Testis (tissue), 3 donors: ENCODE measurements around the gene YIF1A. TPM values are rescaled to one million over a fixed set of nuclear protein-coding genes. Genes with fewer than 3 reads are reported as not detected.

Experiments used
- DNase-seq: peaks from one replicate; pipeline ENCODE4 v3.0.0-alpha.2; 2019
- H3K27ac ChIP-seq, 2 donors: fragments of 200-600 bp; sonication (generic); one replicate each; pipeline ENCODE4 v1.5.1; 2019
- H3K27me3 ChIP-seq: fragments of 200-600 bp; sonication (generic); one replicate; pipeline ENCODE4 v1.5.1; 2019
- H3K36me3 ChIP-seq: fragments of 200-600 bp; sonication (generic); one replicate; pipeline ENCODE4 v1.5.1; 2017; ENCODE audit warnings: low read depth; ENCODE audit errors: missing control alignments
- H3K4me1 ChIP-seq: fragments of 200-600 bp; sonication (generic); one replicate; pipeline ENCODE4 v1.5.1; 2019
- H3K4me3 ChIP-seq, 2 donors: fragments of 200-600 bp; sonication (generic); one replicate each; pipeline ENCODE4 v1.5.1; 2017 to 2019
- H3K9me3 ChIP-seq: fragments of 200-600 bp; sonication (generic); one replicate; pipeline ENCODE4 v1.5.1; 2017
- POLR2A ChIP-seq: fragments of 450-650 bp; IDR thresholded peaks from one replicate; pipeline ENCODE4 v1.6.1; 2017; ENCODE audit warnings: antibody characterized with exemption, mild to moderate bottlenecking, moderate library complexity
- WGBS, 2 donors: methylation state at CpG; one replicate each; pipeline ENCODE4 v1.1.5; 2018; 5-methylcytosine and 5-hydroxymethylcytosine counted together
- intact Hi-C: fragments of 100-400 bp; cut with DNase I; formaldehyde crosslinking; loops from one replicate; pipeline ENCODE4 v1.15.1; 2023; ENCODE audit warnings: low total_unique reads
- polyA plus RNA-seq: library from polyadenylated mRNA; stranded (reverse); fragments of 350-450 nt; fragmentation: Illumina TruSeq; extraction: RNeasy Lipid Tissue Mini Kit (QIAGEN cat#74804); gene quantifications from one replicate; pipeline ENCODE4 v1.2.3, GENCODE V29; 2014; ENCODE audit warnings: low read depth, low replicate concordance; ENCODE audit not compliant: insufficient read depth
- total RNA-seq, 2 donors: library from RNA; depleted of rRNA; stranded (reverse); fragments of >200 nt; gene quantifications; one replicate each; pipeline ENCODE4 v1.2.3, GENCODE V29; 2016
- TF ChIP-seq, protein P1 (sequence below), 3 experiments: fragments of 450-650 bp in 2 of 3; fragments of 200-600 bp in 1 of 3; sonication (generic) in 1 of 3; IDR thresholded peaks; one replicate each; pipeline ENCODE4 v1.5.1; 2016 to 2019; ENCODE audit warnings: antibody characterized with exemption in 3 of 3, mild to moderate bottlenecking in 2 of 3, moderate library complexity in 1 of 3

YIF1A gene
- total and polyA plus RNA-seq, 3 donors from 2014 or later: 60.5 to 94.1 (median 82.6) TPM

DNA sequence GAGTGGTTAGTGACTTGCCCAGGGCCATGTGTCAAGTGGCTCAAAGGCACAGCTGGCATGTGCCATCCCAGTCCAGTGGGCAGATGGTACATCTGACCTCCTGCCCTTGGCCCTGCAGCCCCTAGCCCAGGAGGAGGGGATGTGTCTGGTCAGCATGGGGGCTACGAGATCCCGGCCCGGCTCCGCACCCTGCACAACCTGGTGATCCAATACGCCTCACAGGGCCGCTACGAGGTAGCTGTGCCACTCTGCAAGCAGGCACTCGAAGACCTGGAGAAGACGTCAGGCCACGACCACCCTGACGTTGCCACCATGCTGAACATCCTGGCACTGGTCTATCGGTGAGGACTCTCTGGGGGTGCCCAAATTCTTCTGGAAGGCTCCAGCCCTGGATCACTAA lies 26.2 kb downstream of the YIF1A start:
- no peaks in the 10 kb centered on the region for H3K36me3 ChIP-seq
- intact Hi-C loops: no loop called here
- 92 to 98% methylated on average over 7 to 12 of the region's 12 CpGs for WGBS, 2 donors
- no peak for DNase-seq
- H3K4me1 ChIP-seq: peaks cover 11% of the 10 kb centered on the region
- no peaks in the 10 kb centered on the region for H3K9me3 ChIP-seq
- H3K27me3 ChIP-seq: no peaks in the 10 kb centered on the region
- no peak overlapping the region for H3K4me3 ChIP-seq
- TF ChIP-seq, protein P1, sequence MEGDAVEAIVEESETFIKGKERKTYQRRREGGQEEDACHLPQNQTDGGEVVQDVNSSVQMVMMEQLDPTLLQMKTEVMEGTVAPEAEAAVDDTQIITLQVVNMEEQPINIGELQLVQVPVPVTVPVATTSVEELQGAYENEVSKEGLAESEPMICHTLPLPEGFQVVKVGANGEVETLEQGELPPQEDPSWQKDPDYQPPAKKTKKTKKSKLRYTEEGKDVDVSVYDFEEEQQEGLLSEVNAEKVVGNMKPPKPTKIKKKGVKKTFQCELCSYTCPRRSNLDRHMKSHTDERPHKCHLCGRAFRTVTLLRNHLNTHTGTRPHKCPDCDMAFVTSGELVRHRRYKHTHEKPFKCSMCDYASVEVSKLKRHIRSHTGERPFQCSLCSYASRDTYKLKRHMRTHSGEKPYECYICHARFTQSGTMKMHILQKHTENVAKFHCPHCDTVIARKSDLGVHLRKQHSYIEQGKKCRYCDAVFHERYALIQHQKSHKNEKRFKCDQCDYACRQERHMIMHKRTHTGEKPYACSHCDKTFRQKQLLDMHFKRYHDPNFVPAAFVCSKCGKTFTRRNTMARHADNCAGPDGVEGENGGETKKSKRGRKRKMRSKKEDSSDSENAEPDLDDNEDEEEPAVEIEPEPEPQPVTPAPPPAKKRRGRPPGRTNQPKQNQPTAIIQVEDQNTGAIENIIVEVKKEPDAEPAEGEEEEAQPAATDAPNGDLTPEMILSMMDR (IDR thresholded peaks at IDR 0.05): no peak
- TF ChIP-seq POLR2A: no peak
- H3K27ac ChIP-seq: no peak overlapping the region

DNA sequence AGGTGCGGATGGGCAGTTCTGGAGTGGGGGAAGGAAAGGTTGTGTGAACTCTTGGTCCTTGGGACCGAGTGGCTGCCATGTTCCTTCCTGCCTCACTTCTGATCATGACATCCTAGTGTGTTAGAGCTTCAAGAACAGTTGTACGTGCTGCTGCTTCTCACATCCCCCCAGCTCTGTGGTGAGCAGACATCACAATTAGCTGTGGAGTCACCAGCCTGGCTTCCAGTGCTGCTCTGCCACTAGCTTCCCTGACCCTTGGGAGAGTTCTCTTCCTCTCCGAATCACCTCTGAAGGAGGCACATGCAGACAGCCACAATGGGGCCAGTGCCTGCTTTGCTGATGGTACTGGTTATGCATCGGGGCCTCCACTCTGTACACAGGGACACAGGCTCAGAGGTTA lies 26.8 kb downstream of the YIF1A start:
- H3K9me3 ChIP-seq: no peaks in the 10 kb centered on the region
- peaks cover 11% of the 10 kb centered on the region for H3K4me1 ChIP-seq
- 96% methylated on average over 5 of the region's 5 CpGs for WGBS, 2 donors
- intact Hi-C loops: no loop called here
- H3K4me3 ChIP-seq: no peak overlapping the region
- no peaks in the 10 kb centered on the region for H3K27me3 ChIP-seq
- no peaks in the 10 kb centered on the region for H3K36me3 ChIP-seq
- no peak for DNase-seq
- TF ChIP-seq POLR2A: no peak
- TF ChIP-seq, protein P1 (IDR thresholded peaks at IDR 0.05): no peak
- H3K27ac ChIP-seq: no peak overlapping the region

DNA sequence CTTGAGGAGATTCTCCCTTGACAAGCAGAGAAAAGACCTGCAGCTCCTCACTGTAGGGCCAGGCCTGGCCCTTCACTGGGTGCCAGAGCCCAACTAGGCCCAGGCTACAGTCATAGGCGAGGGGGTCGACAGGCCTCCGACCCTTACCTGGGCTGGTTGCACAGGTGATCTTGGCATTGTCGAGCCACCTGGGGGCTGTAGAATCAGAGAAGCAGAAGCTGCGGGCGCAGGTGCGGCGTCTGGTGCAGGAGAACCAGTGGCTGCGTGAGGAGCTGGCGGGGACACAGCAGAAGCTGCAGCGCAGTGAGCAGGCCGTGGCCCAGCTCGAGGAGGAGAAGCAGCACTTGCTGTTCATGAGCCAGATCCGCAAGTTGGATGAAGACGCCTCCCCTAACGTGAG lies 27.4 kb downstream of the YIF1A start:
- Histone ChIP-seq H3K9me3 (no peaks in the 10 kb centered on the region), H3K36me3 (no peaks in the 10 kb centered on the region), H3K4me3 (no peak overlapping the region), H3K27ac (no peak overlapping the region), H3K4me1 (peaks cover 6% of the 10 kb centered on the region), H3K27me3 (no peaks in the 10 kb centered on the region)
- no peak for DNase-seq
- intact Hi-C loops: no loop called here
- 90 to 98% methylated on average over 7 to 16 of the region's 16 CpGs for WGBS, 2 donors
- TF ChIP-seq POLR2A: no peak
- TF ChIP-seq, protein P1 (IDR thresholded peaks at IDR 0.05): no peak

DNA sequence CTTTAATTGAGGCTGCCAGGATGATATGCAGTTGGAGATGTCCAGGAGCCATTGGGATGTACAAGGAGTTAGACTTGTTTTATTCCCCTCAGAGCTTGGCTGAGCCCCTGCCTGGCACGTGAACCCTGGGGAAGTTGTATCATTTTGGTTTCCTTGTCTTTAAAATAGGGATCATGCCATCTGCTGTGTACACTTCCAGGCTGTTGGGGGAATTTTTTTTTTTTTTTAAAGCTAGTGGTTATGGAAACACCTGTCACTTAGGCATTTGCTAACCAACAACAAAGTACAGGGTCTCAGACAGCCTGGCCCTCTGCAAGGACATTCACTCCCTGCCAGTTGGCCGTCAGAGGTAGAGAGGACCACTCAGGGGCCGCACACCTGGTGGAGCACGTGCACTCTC lies 29.0 kb downstream of the YIF1A start:
- 63 to 93% methylated on average over 1 to 4 of the region's 4 CpGs for WGBS, 2 donors
- no peak overlapping the region for H3K27ac ChIP-seq
- no peak for DNase-seq
- H3K4me1 ChIP-seq: peaks cover 6% of the 10 kb centered on the region
- H3K36me3 ChIP-seq: no peaks in the 10 kb centered on the region
- no peaks in the 10 kb centered on the region for H3K27me3 ChIP-seq
- no peak for TF ChIP-seq POLR2A
- TF ChIP-seq, protein P1 (IDR thresholded peaks at IDR 0.05): no peak
- H3K9me3 ChIP-seq: no peaks in the 10 kb centered on the region
- H3K4me3 ChIP-seq: no peak overlapping the region
- intact Hi-C loops: no loop called here

DNA sequence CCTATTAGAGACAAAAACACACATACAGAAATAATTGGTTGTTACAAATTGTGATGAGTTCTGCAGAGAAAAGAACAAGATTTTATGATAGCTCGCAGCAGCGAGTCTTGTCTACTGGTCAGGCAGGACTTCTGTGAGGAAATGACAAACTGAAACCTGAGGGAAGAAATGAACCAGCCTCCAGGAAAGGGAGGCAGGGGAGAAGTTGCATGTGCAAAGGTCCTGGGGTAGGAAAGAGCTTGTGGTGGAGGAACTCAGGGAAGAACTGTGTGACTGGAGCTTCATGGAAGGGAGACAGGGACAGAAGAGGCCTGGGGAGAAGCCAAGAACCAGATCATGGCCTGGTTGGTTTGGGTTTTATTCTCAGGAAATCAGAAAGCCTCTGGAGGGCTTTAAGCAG lies 29.7 kb downstream of the YIF1A start:
- H3K4me1 ChIP-seq: peaks cover 6% of the 10 kb centered on the region
- DNase-seq: no peak
- no peaks in the 10 kb centered on the region for H3K9me3 ChIP-seq
- TF ChIP-seq POLR2A: no peak
- TF ChIP-seq, protein P1 (IDR thresholded peaks at IDR 0.05): no peak
- 89 to 93% methylated on average over 2 of the region's 2 CpGs for WGBS, 2 donors
- no peak overlapping the region for H3K27ac ChIP-seq
- intact Hi-C loops: no loop called here
- H3K4me3 ChIP-seq: no peak overlapping the region
- H3K36me3 ChIP-seq: no peaks in the 10 kb centered on the region
- H3K27me3 ChIP-seq: no peaks in the 10 kb centered on the region
